ENCODE results near the gene MED26. TPM values are rescaled to one million over a fixed set of nuclear protein-coding genes. Genes with fewer than 3 reads are reported as not detected.

Gene MED26
- total RNA-seq, 4 donors from 2014 or later, result 5.4 to 13.9 (median 8.9) TPM

GRCh38 chr19:16620018-16620417, 8.0 kb downstream of the MED26 start:
- H3K27ac ChIP-seq, result no peak overlapping the region
- no peaks in the 10 kb centered on the region for H3K9me3 ChIP-seq
- peaks cover 0 to 15% (median 0%) of the 10 kb centered on the region in 3 donors for H3K36me3 ChIP-seq
- H3K4me1 ChIP-seq, result peaks cover 0 to 20% (median 8%) of the 10 kb centered on the region in 4 donors
- H3K27me3 ChIP-seq, result no peaks in the 10 kb centered on the region
- no peak for DNase-seq
- H3K4me3 ChIP-seq, result no peak overlapping the region
- TF ChIP-seq CTCF (IDR thresholded peaks at IDR 0.05) (no peak), POLR2A (IDR thresholded peaks at IDR 0.05) (no peak)

DNA sequence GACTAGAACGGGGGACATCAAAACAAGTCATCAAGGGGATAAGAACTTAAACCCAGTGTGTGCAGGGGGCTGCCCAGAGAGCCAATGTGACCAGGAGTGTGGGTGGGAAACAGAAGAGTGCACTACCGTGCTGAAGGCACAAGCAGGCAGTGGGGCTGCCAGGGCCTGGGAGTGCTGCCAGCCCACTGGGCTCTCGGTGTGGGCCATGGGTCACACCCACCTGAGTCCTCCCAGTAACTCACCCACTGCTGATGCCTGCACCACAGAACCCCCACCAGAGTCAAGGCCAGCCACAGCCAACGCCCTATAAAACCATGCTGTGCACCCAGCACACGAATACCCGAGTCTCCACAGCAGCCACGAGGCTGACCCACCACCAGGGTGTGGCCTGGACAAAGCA, 8.5 kb downstream of the MED26 start:
- Histone ChIP-seq H3K27ac (no peak overlapping the region), H3K4me1 (peaks cover 0 to 20% (median 8%) of the 10 kb centered on the region in 4 donors), H3K36me3 (peaks cover 0 to 11% (median 0%) of the 10 kb centered on the region in 3 donors), H3K9me3 (no peaks in the 10 kb centered on the region), H3K4me3 (no peak overlapping the region), H3K27me3 (no peaks in the 10 kb centered on the region)
- TF ChIP-seq CTCF (IDR thresholded peaks at IDR 0.05), result no peak
- TF ChIP-seq POLR2A (IDR thresholded peaks at IDR 0.05), result no peak
- DNase-seq, result no peak

DNA sequence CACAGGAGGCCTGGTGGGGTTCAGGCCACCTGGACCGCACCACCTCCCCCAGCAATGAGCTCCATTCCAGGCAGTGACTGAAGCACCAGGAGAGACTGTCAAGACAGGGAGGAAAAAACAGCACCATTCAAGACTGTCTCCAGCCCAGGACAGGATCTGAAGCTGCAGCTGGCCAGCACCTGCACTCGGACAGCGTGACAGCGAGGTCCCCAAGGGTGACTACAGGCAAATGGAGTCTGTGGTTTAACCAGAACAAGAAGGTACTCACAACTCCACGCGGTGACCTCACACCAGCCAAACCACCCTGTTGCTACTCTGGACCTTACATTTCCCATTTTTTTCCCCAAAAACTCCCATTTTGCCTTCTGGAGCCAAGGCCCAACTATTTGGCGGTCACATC, 9.8 kb downstream of the MED26 start:
- H3K4me3 ChIP-seq, result no peak overlapping the region
- no peaks in the 10 kb centered on the region for H3K36me3 ChIP-seq
- TF ChIP-seq CTCF (IDR thresholded peaks at IDR 0.05), result no peak
- no peak for TF ChIP-seq POLR2A (IDR thresholded peaks at IDR 0.05)
- peaks cover 0 to 20% (median 8%) of the 10 kb centered on the region in 4 donors for H3K4me1 ChIP-seq
- H3K27ac ChIP-seq, result no peak overlapping the region
- H3K27me3 ChIP-seq, result no peaks in the 10 kb centered on the region
- no peak for DNase-seq
- no peaks in the 10 kb centered on the region for H3K9me3 ChIP-seq

- no peak overlapping the region for H3K27ac ChIP-seq
- H3K4me3 ChIP-seq, result no peak overlapping the region
- no peaks in the 10 kb centered on the region for H3K36me3 ChIP-seq
- H3K4me1 ChIP-seq, result peaks cover 0 to 16% (median 8%) of the 10 kb centered on the region in 4 donors
- no peak for DNase-seq
- no peaks in the 10 kb centered on the region for H3K9me3 ChIP-seq
- TF ChIP-seq POLR2A (IDR thresholded peaks at IDR 0.05) (no peak), CTCF (IDR thresholded peaks at IDR 0.05) (no peak)
- H3K27me3 ChIP-seq, result no peaks in the 10 kb centered on the region
Measured at GRCh38 chr19:16615808-16616207, 12.2 kb downstream of the MED26 start.

- no peak overlapping the region for H3K4me3 ChIP-seq
- no peaks in the 10 kb centered on the region for H3K9me3 ChIP-seq
- no peaks in the 10 kb centered on the region for H3K36me3 ChIP-seq
- H3K27ac ChIP-seq, result no peak overlapping the region
- no peaks in the 10 kb centered on the region for H3K27me3 ChIP-seq
- DNase-seq, result no peak
- TF ChIP-seq POLR2A (IDR thresholded peaks at IDR 0.05) (no peak), CTCF (IDR thresholded peaks at IDR 0.05) (no peak)
- peaks cover 0 to 16% (median 7%) of the 10 kb centered on the region in 4 donors for H3K4me1 ChIP-seq
Measured at GRCh38 chr19:16614941-16615340, 13.1 kb downstream of the MED26 start.

DNA sequence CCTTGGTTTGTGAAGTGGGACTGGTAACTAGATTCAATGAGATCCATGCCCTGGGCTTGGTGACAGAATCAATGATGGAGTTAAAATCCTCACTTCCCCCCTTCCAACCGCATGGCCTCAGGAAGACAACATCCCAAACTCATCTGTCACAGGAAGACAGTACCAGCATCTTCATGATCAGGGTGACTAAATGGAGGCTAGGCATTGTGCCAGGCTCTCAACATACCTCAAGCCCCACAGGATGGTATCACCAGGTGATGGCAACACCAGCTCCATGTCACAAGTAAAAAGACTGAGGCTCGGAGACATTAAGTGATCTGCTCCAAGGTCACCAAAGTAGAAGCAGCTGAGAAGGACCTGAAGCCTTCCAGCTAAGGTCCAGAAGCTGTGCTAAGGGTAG, 14.2 kb downstream of the MED26 start:
- no peak for DNase-seq
- Histone ChIP-seq H3K9me3 (no peaks in the 10 kb centered on the region), H3K36me3 (no peaks in the 10 kb centered on the region), H3K27me3 (no peaks in the 10 kb centered on the region), H3K4me3 (no peak overlapping the region), H3K4me1 (peaks cover 0 to 10% (median 4%) of the 10 kb centered on the region in 4 donors), H3K27ac (no peak overlapping the region)
- TF ChIP-seq POLR2A (IDR thresholded peaks at IDR 0.05), result no peak
- TF ChIP-seq CTCF (IDR thresholded peaks at IDR 0.05), result no peak
